IPS-18c (cell line): Measurements from ENCODE around the gene HNRNPF.
"Not testable (repeated sequence)": the region's sequence is repeated elsewhere in the genome, so short reads cannot be mapped to it uniquely, and the experiment has no call there.

ENCODE experiments used
- H3K4me3 ChIP-seq: 2 replicates; pipeline ENCODE4 v1.7.0; 2013; ENCODE audit warnings: low read depth, mild to moderate bottlenecking, low read length, moderate library complexity; ENCODE audit not compliant: insufficient read depth
- H3K9me3 ChIP-seq: one replicate; pipeline ENCODE4 v1.6.1; 2013; ENCODE audit warnings: mild to moderate bottlenecking, low read length, moderate library complexity; ENCODE audit not compliant: control insufficient read depth, insufficient read depth

Gene HNRNPF

GRCh38 chr10:43427166-43427825, 18.3 kb upstream of the HNRNPF start:
- H3K9me3 ChIP-seq = peaks cover 2% of the 10 kb centered on the region
- no peak overlapping the region for H3K4me3 ChIP-seq

- H3K9me3 ChIP-seq, H3K4me3 ChIP-seq: not testable (repeated sequence)
Observed at GRCh38 chr10:43426476-43426875, 17.5 kb upstream of the HNRNPF start.

- H3K9me3 ChIP-seq = peaks cover 4% of the 10 kb centered on the region
Observed at GRCh38 chr10:43424416-43424815, 15.4 kb upstream of the HNRNPF start.

GRCh38 chr10:43421944-43422343, 13.0 kb upstream of the HNRNPF start:
- H3K9me3 ChIP-seq, H3K4me3 ChIP-seq: not testable (repeated sequence)

More at GRCh38 chr10:43424416-43424815, 15.4 kb upstream of the HNRNPF start:
- no peak overlapping the region for H3K4me3 ChIP-seq

- Histone ChIP-seq H3K4me3 (no peak overlapping the region), H3K9me3 (peaks cover 4% of the 10 kb centered on the region)
Observed at GRCh38 chr10:43421519-43421918, 12.5 kb upstream of the HNRNPF start.

- H3K4me3 ChIP-seq = peak overlapping the region; percentile 40
Observed at GRCh38 chr10:43421201-43421507, 12.2 kb upstream of the HNRNPF start.

GRCh38 chr10:43420369-43421200, 11.6 kb upstream of the HNRNPF start:
- peak overlapping the region; percentile 40 for H3K4me3 ChIP-seq
- H3K9me3 ChIP-seq = peaks cover 5% of the 10 kb centered on the region

More at GRCh38 chr10:43421201-43421507, 12.2 kb upstream of the HNRNPF start:
- H3K9me3 ChIP-seq = peaks cover 4% of the 10 kb centered on the region

- H3K4me3 ChIP-seq = no peak overlapping the region
- peaks cover 7% of the 10 kb centered on the region for H3K9me3 ChIP-seq
Observed at GRCh38 chr10:43419997-43420368, 11.0 kb upstream of the HNRNPF start.

- Histone ChIP-seq H3K9me3 (peaks cover 5% of the 10 kb centered on the region), H3K4me3 (no peak overlapping the region)
Observed at GRCh38 chr10:43417950-43418768, 9.2 kb upstream of the HNRNPF start.

GRCh38 chr10:43415544-43415943, 6.6 kb upstream of the HNRNPF start:
- H3K4me3 ChIP-seq = no peak overlapping the region
- H3K9me3 ChIP-seq = peaks cover 3% of the 10 kb centered on the region

GRCh38 chr10:43411536-43411935, 2.5 kb upstream of the HNRNPF start:
- Histone ChIP-seq H3K4me3 (no peak overlapping the region), H3K9me3 (peaks cover 5% of the 10 kb centered on the region)

GRCh38 chr10:43410345-43410744, 1.4 kb upstream of the HNRNPF start:
- H3K9me3 ChIP-seq = peaks cover 2% of the 10 kb centered on the region
- H3K4me3 ChIP-seq = no peak overlapping the region

GRCh38 chr10:43409385-43410109, 561 bp upstream of the HNRNPF start:
- Histone ChIP-seq H3K9me3 (peaks cover 2% of the 10 kb centered on the region), H3K4me3 (peak overlapping the region; percentile 52)

GRCh38 chr10:43408331-43408709, 666 bp downstream of the HNRNPF start:
- peak overlapping the region; percentile 91 for H3K4me3 ChIP-seq
- H3K9me3 ChIP-seq = peaks cover 2% of the 10 kb centered on the region

- Histone ChIP-seq H3K4me3 (peak overlapping the region; percentile 91), H3K9me3 (peaks cover 2% of the 10 kb centered on the region)
Observed at GRCh38 chr10:43407576-43408330, 1.2 kb downstream of the HNRNPF start.

GRCh38 chr10:43407148-43407575, 1.8 kb downstream of the HNRNPF start:
- peak overlapping the region; percentile 91 for H3K4me3 ChIP-seq
- H3K9me3 ChIP-seq = peaks cover 2% of the 10 kb centered on the region

GRCh38 chr10:43404704-43405084, 4.3 kb downstream of the HNRNPF start:
- peaks cover 2% of the 10 kb centered on the region for H3K9me3 ChIP-seq
- no peak overlapping the region for H3K4me3 ChIP-seq
